ENCODE results near the gene SNAP29.

GRCh38 chr22:20857838-20858614, 781 bp upstream of the SNAP29 start:
- TF ChIP-seq CTCF (IDR thresholded peaks at IDR 0.05) (no peak), ZFX (IDR thresholded peaks at IDR 0.05; ENCODE audit: borderline replicate concordance) (no peak)
